ENCODE measurements around the gene TMIGD2.

TMIGD2 gene

DNA sequence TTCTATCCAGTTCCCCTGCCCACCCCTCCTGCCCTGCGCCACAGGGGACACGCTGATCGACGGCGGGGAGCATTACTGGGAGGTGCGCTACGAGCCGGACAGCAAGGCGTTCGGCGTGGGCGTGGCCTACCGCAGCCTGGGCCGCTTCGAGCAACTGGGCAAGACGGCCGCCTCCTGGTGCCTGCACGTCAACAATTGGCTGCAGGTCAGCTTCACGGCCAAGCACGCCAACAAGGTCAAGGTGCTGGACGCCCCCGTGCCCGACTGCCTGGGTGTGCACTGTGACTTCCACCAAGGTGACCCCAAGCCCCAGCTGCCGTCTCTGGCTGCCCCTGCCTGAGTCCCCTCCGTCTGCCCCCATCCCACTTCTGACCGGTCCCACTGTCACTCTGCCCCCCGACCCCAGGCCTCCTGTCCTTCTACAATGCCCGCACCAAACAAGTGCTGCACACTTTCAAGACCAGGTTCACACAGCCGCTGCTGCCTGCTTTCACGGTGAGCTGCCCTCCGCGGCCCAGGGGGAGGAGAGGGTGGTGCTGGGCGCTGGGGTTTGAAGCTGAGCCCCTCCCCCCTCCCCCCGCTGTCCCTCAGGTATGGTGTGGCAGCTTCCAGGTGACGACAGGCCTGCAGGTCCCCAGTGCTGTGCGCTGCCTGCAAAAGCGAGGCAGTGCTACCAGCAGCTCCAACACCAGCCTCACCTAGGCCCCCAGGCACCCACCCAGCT, 20.9 kb upstream of the TMIGD2 start:
- Mint-ChIP-seq H3K27me3 (ENCODE audit: low read depth) (peaks cover 13% of the 10 kb centered on the region), H3K4me1 (peaks cover 10% of the 10 kb centered on the region), H3K4me3 (no peak overlapping the region), H3K27ac (no peak overlapping the region), H3K9me3 (peaks cover 23% of the 10 kb centered on the region), H3K36me3 (ENCODE audit: low read depth) (peaks cover 29% of the 10 kb centered on the region)
- TF ChIP-seq, protein P1, sequence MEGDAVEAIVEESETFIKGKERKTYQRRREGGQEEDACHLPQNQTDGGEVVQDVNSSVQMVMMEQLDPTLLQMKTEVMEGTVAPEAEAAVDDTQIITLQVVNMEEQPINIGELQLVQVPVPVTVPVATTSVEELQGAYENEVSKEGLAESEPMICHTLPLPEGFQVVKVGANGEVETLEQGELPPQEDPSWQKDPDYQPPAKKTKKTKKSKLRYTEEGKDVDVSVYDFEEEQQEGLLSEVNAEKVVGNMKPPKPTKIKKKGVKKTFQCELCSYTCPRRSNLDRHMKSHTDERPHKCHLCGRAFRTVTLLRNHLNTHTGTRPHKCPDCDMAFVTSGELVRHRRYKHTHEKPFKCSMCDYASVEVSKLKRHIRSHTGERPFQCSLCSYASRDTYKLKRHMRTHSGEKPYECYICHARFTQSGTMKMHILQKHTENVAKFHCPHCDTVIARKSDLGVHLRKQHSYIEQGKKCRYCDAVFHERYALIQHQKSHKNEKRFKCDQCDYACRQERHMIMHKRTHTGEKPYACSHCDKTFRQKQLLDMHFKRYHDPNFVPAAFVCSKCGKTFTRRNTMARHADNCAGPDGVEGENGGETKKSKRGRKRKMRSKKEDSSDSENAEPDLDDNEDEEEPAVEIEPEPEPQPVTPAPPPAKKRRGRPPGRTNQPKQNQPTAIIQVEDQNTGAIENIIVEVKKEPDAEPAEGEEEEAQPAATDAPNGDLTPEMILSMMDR (IDR thresholded peaks at IDR 0.05; ENCODE audit: unreplicated experiment in 3 of 3) = no peak

DNA sequence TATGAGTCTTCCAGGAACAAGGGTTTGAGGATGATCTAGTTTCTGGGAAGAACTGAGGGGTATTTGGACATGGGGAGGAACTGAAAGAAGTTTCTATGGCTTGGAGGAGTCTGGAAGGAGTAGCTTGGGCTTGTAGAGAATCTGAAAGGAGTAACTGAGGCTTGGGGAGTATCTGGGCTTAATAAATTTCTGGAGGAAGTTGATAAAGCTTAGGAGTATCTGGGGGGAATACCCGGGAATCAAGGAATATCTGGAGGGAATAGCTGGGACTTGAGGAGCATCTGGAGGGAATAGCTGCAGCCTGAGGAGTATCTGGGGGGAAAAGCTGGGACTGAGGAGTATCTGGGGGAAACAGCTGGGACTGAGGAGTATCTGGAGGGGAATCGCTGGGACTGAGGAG, 18.2 kb upstream of the TMIGD2 start:
- Mint-ChIP-seq H3K4me1 (no peaks in the 10 kb centered on the region), H3K27me3 (ENCODE audit: low read depth) (no peaks in the 10 kb centered on the region), H3K4me3 (no peak overlapping the region), H3K9me3 (peaks cover 23% of the 10 kb centered on the region), H3K36me3 (ENCODE audit: low read depth) (peaks cover 37% of the 10 kb centered on the region), H3K27ac (no peak overlapping the region)
- TF ChIP-seq, protein P1 (IDR thresholded peaks at IDR 0.05; ENCODE audit: unreplicated experiment in 3 of 3) = no peak

DNA sequence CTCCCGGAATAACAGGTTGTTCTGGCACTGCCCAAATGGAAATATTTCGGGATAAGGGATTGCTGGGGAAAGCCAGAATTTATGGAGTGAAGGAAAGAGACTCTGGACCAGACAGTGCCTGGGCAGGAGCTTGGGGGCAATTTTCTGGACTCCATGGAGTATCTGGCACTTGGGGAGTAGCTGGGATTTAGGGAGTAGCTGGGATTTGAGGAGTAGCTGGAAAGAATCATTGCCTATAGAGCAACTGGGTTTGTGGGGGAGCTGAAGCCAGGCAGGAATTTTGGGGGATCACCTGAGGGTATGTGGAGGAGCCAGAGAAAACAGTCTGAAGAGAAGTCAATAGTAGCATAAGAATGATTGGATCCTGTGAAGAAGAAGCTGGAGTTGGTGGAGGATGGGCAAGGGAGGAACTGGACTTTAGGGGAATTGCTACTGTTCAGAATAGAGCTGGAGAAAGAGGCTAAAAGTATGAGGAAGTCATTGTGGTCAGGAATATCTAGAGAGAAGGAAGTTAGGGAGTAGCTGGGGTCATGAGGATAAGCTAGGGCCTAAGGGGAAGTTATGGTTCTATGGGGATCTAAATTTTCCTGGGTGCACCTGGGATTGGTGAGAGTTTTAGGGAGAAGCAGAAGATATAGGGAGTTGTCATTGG, 17.0 kb upstream of the TMIGD2 start:
- no peak overlapping the region for H3K27ac Mint-ChIP-seq
- H3K9me3 Mint-ChIP-seq = peaks cover 23% of the 10 kb centered on the region
- H3K4me1 Mint-ChIP-seq = no peaks in the 10 kb centered on the region
- H3K36me3 Mint-ChIP-seq (ENCODE audit: low read depth) = peaks cover 39% of the 10 kb centered on the region
- TF ChIP-seq, protein P1 (IDR thresholded peaks at IDR 0.05; ENCODE audit: unreplicated experiment in 3 of 3) = no peak
- no peak overlapping the region for H3K4me3 Mint-ChIP-seq
- H3K27me3 Mint-ChIP-seq (ENCODE audit: low read depth) = no peaks in the 10 kb centered on the region

DNA sequence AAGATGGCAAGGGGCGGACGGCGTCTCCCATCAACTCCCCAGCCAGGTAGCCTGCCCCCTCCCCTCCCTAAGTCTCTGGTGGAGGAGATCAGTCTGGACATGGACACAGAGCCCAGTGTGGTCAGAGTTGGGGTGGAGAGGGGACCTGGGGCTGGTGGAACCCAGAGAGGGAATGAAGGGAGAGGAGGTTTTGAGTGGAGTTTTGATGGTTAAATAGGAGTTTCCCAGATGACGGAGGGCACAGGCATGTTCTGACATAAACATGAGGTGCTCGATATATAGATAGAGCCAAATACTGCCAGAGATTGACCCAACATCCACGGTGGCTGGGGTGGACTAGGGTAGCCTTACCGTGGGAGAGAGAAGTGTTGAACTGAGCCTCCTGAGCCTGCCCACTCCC, 16.3 kb upstream of the TMIGD2 start:
- TF ChIP-seq, protein P1 (IDR thresholded peaks at IDR 0.05; ENCODE audit: unreplicated experiment in 3 of 3) = no peak
- Mint-ChIP-seq H3K9me3 (peaks cover 23% of the 10 kb centered on the region), H3K27me3 (ENCODE audit: low read depth) (no peaks in the 10 kb centered on the region), H3K4me3 (no peak overlapping the region), H3K36me3 (ENCODE audit: low read depth) (peaks cover 39% of the 10 kb centered on the region), H3K4me1 (no peaks in the 10 kb centered on the region), H3K27ac (no peak overlapping the region)

DNA sequence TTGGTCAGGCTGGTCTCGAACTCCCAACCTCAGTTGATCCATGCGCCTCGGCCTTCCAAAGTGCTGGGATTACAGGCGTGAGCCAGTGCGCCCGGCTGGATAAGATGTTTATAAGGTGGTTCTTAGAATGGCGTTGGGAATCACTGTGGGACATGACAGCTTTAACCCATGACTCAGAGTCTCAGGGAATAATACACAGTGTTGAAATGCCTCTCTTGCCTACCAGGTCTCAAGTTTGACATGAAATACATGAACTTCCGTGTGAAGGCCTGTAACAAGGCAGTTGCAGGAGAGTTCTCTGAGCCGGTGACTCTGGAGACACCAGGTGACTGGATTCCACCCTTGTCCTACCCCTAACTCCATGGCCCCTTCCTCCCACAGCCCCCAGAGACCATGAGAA, 14.8 kb upstream of the TMIGD2 start:
- H3K36me3 Mint-ChIP-seq (ENCODE audit: low read depth) = peaks cover 40% of the 10 kb centered on the region
- H3K27me3 Mint-ChIP-seq (ENCODE audit: low read depth) = no peaks in the 10 kb centered on the region
- H3K4me1 Mint-ChIP-seq = no peaks in the 10 kb centered on the region
- TF ChIP-seq, protein P1 (IDR thresholded peaks at IDR 0.05; ENCODE audit: unreplicated experiment in 3 of 3) = no peak
- no peak overlapping the region for H3K4me3 Mint-ChIP-seq
- H3K9me3 Mint-ChIP-seq = peaks cover 23% of the 10 kb centered on the region
- no peak overlapping the region for H3K27ac Mint-ChIP-seq

Data from nephron (organoid).